DMS53 treated with DMSO at 0.1 percent for 48 hours (cell line): ENCODE measurements around the gene KLF2.

Source experiments
- DNase-seq: peaks from one replicate; lab custom pipeline; 2025; ENCODE audit not compliant: unreplicated experiment; lab: John Stamatoyannopoulos, UW

Gene KLF2

DNA sequence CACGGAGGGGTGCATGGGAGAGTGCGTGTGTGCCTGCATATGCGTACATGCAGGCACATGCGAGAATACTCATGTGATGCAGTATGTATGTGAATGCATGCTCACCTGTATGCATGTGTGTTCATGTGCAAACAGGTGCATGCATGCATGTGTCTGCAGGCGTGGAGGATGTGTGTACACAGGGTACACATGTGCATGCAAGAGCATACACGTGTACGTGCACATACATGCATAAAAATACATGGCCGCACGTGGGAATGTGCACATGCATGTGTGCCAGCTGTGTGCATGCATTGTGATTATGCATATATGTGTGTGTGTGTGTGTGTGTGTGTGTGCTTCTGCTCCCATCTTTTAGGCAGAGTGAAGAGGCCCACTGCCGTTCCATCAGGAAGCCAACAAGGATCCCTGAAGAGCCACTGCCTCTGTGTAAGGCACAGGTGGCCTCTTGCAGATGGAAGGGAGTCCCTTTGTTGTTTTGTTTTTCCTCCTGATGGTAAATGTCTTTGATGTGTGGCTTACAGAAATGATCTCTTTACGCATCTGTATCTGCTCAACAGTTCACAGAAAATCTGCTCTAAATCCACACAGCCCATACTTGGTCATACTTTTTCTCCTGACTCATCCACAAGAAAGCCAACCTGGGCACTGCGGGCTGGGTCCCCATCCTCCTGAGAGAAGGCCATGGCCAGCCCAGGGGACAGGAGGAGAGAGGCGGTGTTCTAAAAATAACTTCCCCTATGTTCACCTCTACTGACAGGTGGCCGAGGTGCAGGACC is 50.7 kb downstream of the KLF2 start:
- DNase-seq = no peak

DNA sequence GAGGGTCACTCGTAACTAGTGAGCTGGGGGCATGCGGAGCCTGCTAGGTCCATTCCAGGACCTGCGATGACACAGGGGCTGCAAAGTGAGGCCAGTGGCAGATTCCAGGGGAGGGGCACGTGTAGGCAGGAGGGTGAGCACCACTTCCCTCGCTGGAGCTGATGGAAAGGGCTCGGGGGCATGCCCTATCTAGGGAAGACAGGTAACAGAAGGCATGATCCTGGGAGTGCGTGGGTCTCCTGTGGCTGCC is 51.2 kb downstream of the KLF2 start:
- no peak for DNase-seq

DNA sequence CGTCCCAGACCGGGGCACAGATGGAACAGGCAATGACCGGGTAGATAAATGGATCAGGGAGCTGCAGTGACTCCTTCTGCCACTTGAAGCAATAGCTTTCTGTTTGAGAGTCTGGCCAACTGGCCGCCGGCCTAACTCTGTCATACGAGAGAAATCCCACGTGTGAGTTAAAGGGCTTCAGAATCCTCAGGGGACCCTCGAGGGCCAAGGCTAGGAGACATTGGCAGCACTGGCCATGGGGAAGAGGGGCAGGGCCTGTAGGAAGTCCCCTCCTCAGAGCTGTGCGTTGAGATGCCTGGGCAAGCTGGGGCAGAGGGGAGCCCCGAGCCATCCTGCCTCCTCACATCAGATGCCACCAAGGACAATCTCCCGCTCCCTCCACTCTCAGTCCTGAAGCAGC is 51.6 kb downstream of the KLF2 start:
- DNase-seq = no peak

DNA sequence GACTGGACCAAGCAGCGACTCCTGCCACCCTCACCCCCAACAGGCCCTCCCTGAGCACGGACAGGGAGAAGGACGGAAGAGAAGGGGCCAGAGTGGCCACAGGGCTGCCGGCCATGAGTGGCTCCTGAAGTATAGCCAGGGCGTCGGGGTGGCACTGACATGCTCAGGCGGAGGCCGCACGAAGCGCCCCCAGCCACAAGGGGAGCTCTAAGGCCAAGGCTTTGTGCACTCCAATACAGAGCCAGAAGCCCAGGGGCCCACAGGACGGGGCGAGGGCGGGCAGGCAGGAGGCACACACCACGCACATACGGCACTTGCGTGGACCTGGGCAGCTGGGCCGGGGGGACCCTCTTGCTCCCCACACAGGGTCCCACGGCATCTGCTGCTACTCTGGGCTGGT is 52.0 kb downstream of the KLF2 start:
- DNase-seq = no peak

- DNase-seq = no peak
Observed at GRCh38 chr19:16377521-16377920, 52.9 kb downstream of the KLF2 start.
